Right cardiac atrium (tissue), 5 donors: ENCODE measurements around the gene LIPN. TPM values are rescaled to one million over a fixed set of nuclear protein-coding genes. Genes with fewer than 3 reads are reported as not detected.

Experiments
- ATAC-seq, 2 donors: fragments of 200-7000 bp; cut with Tn5 transposase; one replicate each; pipeline versions ENCODE4 v1.8.0 to v1.9.1; 2020; ENCODE audit warnings: moderate library complexity in 2 of 2, mild to moderate bottlenecking in 1 of 2
- DNase-seq, 3 donors: peaks; one replicate each; pipeline ENCODE4 v3.0.0-alpha.2; 2020
- H3K27ac ChIP-seq: one replicate; pipeline ENCODE4 v1.5.1; 2013; ENCODE audit warnings: mild to moderate bottlenecking, low read length, control low read depth, moderate library complexity
- H3K27me3 ChIP-seq: one replicate; pipeline ENCODE4 v1.6.1; 2013; ENCODE audit not compliant: control insufficient read depth, insufficient read depth
- H3K4me1 ChIP-seq: one replicate; pipeline ENCODE4 v1.6.1; 2013; ENCODE audit warnings: low read length; ENCODE audit not compliant: control insufficient read depth, insufficient read depth
- H3K4me3 ChIP-seq: one replicate; pipeline ENCODE4 v1.5.1; 2013; ENCODE audit warnings: low read length, control low read depth
- H3K9me3 ChIP-seq: one replicate; pipeline ENCODE4 v1.6.1; 2013; ENCODE audit warnings: low read length; ENCODE audit not compliant: control insufficient read depth
- WGBS: extraction: QIAGEN DNeasy Blood & Tissue Kit; methylation state at CpG from one replicate; pipeline ENCODE4 v1.1.7; 2013; 5-methylcytosine and 5-hydroxymethylcytosine counted together
- intact Hi-C, 4 donors: fragments of 100-400 bp; cut with DNase I; formaldehyde crosslinking; loops; one replicate each; pipeline versions ENCODE4 v1.11.0 to v1.14.0; 2022 to 2023
- polyA plus RNA-seq: library from polyadenylated mRNA; stranded (reverse); fragments of 200-250 nt; gene quantifications from one replicate; pipeline ENCODE4 v1.2.3, GENCODE V29; 2013
- total RNA-seq, 4 donors: library from RNA; stranded (reverse); fragmentation: NEBNext Ultra II Directional; extraction: Animal tissue kit (Norgen Biotek cat#: 25700); gene quantifications; one replicate each; pipeline ENCODE4 v1.2.1, GENCODE V29; 2021
- donor health status: healthy with polysubstance abuse.
- donor health status: DM: no; HTN: yes; CAD: no.
- donor health status: DM: no; HTN: no; CAD: no.
- donor health status: DM: no; HTN: yes; CAD: no; lungs with severe emphysema.
- donor health status: DM: yes; HTN: yes; CAD: no.

LIPN gene
- total and polyA plus RNA-seq, 5 donors = 0.26 TPM; not detected in 4

- ATAC-seq (no peak), DNase-seq (no peak)
- WGBS = 53% methylated on average over 1 of the region's 1 CpG
These were observed 68.5 kb downstream of the LIPN start for GRCh38 chr10:88828310-88828709.

More at GRCh38 chr10:88828310-88828709, 68.5 kb downstream of the LIPN start:
- Histone ChIP-seq H3K27me3 (no peaks in the 10 kb centered on the region), H3K9me3 (no peaks in the 10 kb centered on the region), H3K27ac (no peak overlapping the region), H3K4me3 (no peak overlapping the region), H3K4me1 (no peaks in the 10 kb centered on the region)
- intact Hi-C loops = no loop called here

Other genes with a start within 250 kb of the LIPN start
- gene RNLS, start 176.7 kb upstream of the LIPN start, total RNA-seq = 10 to 100 TPM; 16.2 to 20.8 (median 17.4) TPM
- 11.1 TPM for gene RNLS, start 176.7 kb upstream of the LIPN start, polyA plus RNA-seq
- gene LIPJ, start 173.3 kb upstream of the LIPN start, total RNA-seq = under 1 TPM in 3 of 4 donors, not detected in 1; 0.06 to 0.14 (median 0.11) TPM
- 0.02 TPM for gene LIPJ, start 173.3 kb upstream of the LIPN start, polyA plus RNA-seq
- not detected for gene LIPF, start 95.6 kb upstream of the LIPN start, total RNA-seq
- 0.57 TPM for gene LIPF, start 95.6 kb upstream of the LIPN start, polyA plus RNA-seq
- not detected for gene LIPK, start 53.8 kb upstream of the LIPN start, total RNA-seq
- gene LIPK, start 53.8 kb upstream of the LIPN start, polyA plus RNA-seq = not detected
- not detected for gene LIPM, start 42.7 kb downstream of the LIPN start, total RNA-seq
- not detected for gene LIPM, start 42.7 kb downstream of the LIPN start, polyA plus RNA-seq
- gene ANKRD22, start 91.8 kb downstream of the LIPN start, total RNA-seq = under 1 TPM in 1 of 4 donors, not detected in 3; 0.15 TPM
- not detected for gene ANKRD22, start 91.8 kb downstream of the LIPN start, polyA plus RNA-seq
- gene STAMBPL1, start 120.2 kb downstream of the LIPN start, total RNA-seq = 10 to 100 TPM in 3 of 4 donors, 1 to 10 TPM in 1; 9.4 to 13.0 (median 10.4) TPM
- 4.4 TPM for gene STAMBPL1, start 120.2 kb downstream of the LIPN start, polyA plus RNA-seq
- 1,000 to 10,000 TPM in 2 of 4 donors, 100 to 1,000 TPM in 2; 746 to 3,137 (median 1,120) TPM for gene ACTA2, start 192.8 kb downstream of the LIPN start, total RNA-seq
- 649 TPM for gene ACTA2, start 192.8 kb downstream of the LIPN start, polyA plus RNA-seq
- 10 to 100 TPM in 1 of 4 donors, 1 to 10 TPM in 3; 5.7 to 10.1 (median 6.5) TPM for gene FAS, start 230.8 kb downstream of the LIPN start, total RNA-seq
- gene FAS, start 230.8 kb downstream of the LIPN start, polyA plus RNA-seq = 4.7 TPM